Mucosa of descending colon (tissue), 3 donors: ENCODE measurements around the gene MICALL2. TPM values are rescaled to one million over a fixed set of nuclear protein-coding genes. Genes with fewer than 3 reads are reported as not detected.

Experiments used
- ATAC-seq: fragments of 200-7000 bp; cut with Tn5 transposase; one replicate; pipeline ENCODE4 v1.9.1; 2020; ENCODE audit warnings: mild to moderate bottlenecking, moderate library complexity
- DNase-seq, 3 donors: peaks; one replicate each; pipeline ENCODE4 v3.0.0-alpha.2; 2020
- H3K36me3 ChIP-seq: fragments of 200-600 bp; one replicate; pipeline ENCODE4 v1.8.0; 2021; ENCODE audit warnings: low read depth, mild to moderate bottlenecking
- H3K4me1 ChIP-seq: fragments of 200-600 bp; one replicate; pipeline ENCODE4 v1.8.0; 2021; ENCODE audit warnings: low read depth, mild to moderate bottlenecking
- H3K4me3 ChIP-seq: fragments of 200-600 bp; one replicate; pipeline ENCODE4 v1.8.0; 2021; ENCODE audit warnings: mild to moderate bottlenecking
- H3K9me3 ChIP-seq: fragments of 200-600 bp; one replicate; pipeline ENCODE4 v1.8.0; 2021; ENCODE audit warnings: mild to moderate bottlenecking
- CTCF ChIP-seq: fragments of 200-600 bp; IDR thresholded peaks from one replicate; pipeline ENCODE4 v1.8.0; 2022; ENCODE audit warnings: antibody characterized with exemption, mild to moderate bottlenecking
- intact Hi-C, 2 donors: fragments of 100-400 bp; cut with DNase I in 1 of 2; cut with micrococcal nuclease in 1 of 2; formaldehyde crosslinking; loops; one replicate each; pipeline versions ENCODE4 v1.11.0 to v1.11.1; 2022; cut with DNase I, micrococcal nuclease
- total RNA-seq, 3 donors: library from RNA; stranded (reverse); fragmentation: NEBNext Ultra II Directional in 2 of 3; extraction: Animal tissue kit (Norgen Biotek cat#: 25700) in 2 of 3; gene quantifications; one replicate each; pipeline versions ENCODE4 v1.2.1 to v1.2.4, GENCODE V29; 2021 to 2023
- donor health status: DM: no; HTN: no; CAD: no; lungs with moderate emphysema.
- donor health status: DM: no; HTN: no; CAD: no.
- donor health status: DM: no; HTN: yes; CAD: no.

The MICALL2 gene
- total RNA-seq, 3 donors from 2014 or later, result 59.9 to 96.2 (median 94.5) TPM

- H3K4me3 ChIP-seq, result peak overlapping the region; percentile 83
- DNase-seq (peak; percentile 20 to 60 (median 43)), ATAC-seq (no peak)
- peaks cover 6% of the 10 kb centered on the region for H3K4me1 ChIP-seq
- no peaks in the 10 kb centered on the region for H3K36me3 ChIP-seq
- H3K9me3 ChIP-seq, result no peaks in the 10 kb centered on the region
- TF ChIP-seq CTCF, result no peak
- intact Hi-C loops, result no loop called here
Measured at GRCh38 chr7:1503390-1503789, 44.1 kb upstream of the MICALL2 start.

- peaks cover 6% of the 10 kb centered on the region for H3K4me1 ChIP-seq
- no peaks in the 10 kb centered on the region for H3K36me3 ChIP-seq
- DNase-seq (peak in 1 of 3 donors; percentile 52), ATAC-seq (no peak)
- no peaks in the 10 kb centered on the region for H3K9me3 ChIP-seq
- intact Hi-C loops, result no loop called here
- H3K4me3 ChIP-seq, result no peak overlapping the region
- TF ChIP-seq CTCF, result no peak
Measured at GRCh38 chr7:1502845-1503244, 43.6 kb upstream of the MICALL2 start.

GRCh38 chr7:1501487-1502270 is 42.4 kb upstream of the MICALL2 start:
- H3K36me3 ChIP-seq, result peaks cover 6% of the 10 kb centered on the region
- H3K4me1 ChIP-seq, result peaks cover 6% of the 10 kb centered on the region
- no peaks in the 10 kb centered on the region for H3K9me3 ChIP-seq
- no peak for TF ChIP-seq CTCF
- no peak for DNase-seq
- no peak for ATAC-seq
- H3K4me3 ChIP-seq, result no peak overlapping the region
- intact Hi-C loops, result no loop called here

GRCh38 chr7:1500064-1500807 is 41.0 kb upstream of the MICALL2 start:
- no peaks in the 10 kb centered on the region for H3K9me3 ChIP-seq
- H3K4me3 ChIP-seq, result no peak overlapping the region
- intact Hi-C loops, result no loop called here
- DNase-seq, result no peak
- TF ChIP-seq CTCF, result no peak
- peaks cover 6% of the 10 kb centered on the region for H3K4me1 ChIP-seq
- ATAC-seq, result no peak
- H3K36me3 ChIP-seq, result peaks cover 7% of the 10 kb centered on the region

- ATAC-seq, result no peak
- DNase-seq, result no peak
- H3K36me3 ChIP-seq, result peaks cover 7% of the 10 kb centered on the region
- H3K4me1 ChIP-seq, result peaks cover 6% of the 10 kb centered on the region
- no peak overlapping the region for H3K4me3 ChIP-seq
- H3K9me3 ChIP-seq, result no peaks in the 10 kb centered on the region
- intact Hi-C loops, result no loop called here
- no peak for TF ChIP-seq CTCF
Measured at GRCh38 chr7:1499367-1500029, 40.2 kb upstream of the MICALL2 start.
